ENCODE measurements around the gene BRPF1.

Gene BRPF1

GRCh38 chr3:9732740-9733115 is 1.2 kb downstream of the BRPF1 start:
- no peak for DNase-seq

GRCh38 chr3:9736831-9737230 is 5.3 kb downstream of the BRPF1 start:
- no peak for DNase-seq

- DNase-seq, result no peak
Observed at GRCh38 chr3:9739181-9739580, 7.6 kb downstream of the BRPF1 start.

- no peak for DNase-seq
Observed at GRCh38 chr3:9742560-9742959, 11.0 kb downstream of the BRPF1 start.

- DNase-seq, result no peak
Observed at GRCh38 chr3:9743548-9743947, 12.0 kb downstream of the BRPF1 start.

GRCh38 chr3:9744162-9744561 is 12.6 kb downstream of the BRPF1 start:
- no peak for DNase-seq

GRCh38 chr3:9745521-9745920 is 14.0 kb downstream of the BRPF1 start:
- DNase-seq, result no peak

GRCh38 chr3:9746330-9746729 is 14.8 kb downstream of the BRPF1 start:
- DNase-seq, result no peak

- DNase-seq, result no peak
Observed at GRCh38 chr3:9747267-9747666, 15.7 kb downstream of the BRPF1 start.

GRCh38 chr3:9748031-9748430 is 16.5 kb downstream of the BRPF1 start:
- no peak for DNase-seq

- DNase-seq, result no peak
Observed at GRCh38 chr3:9749296-9749644, 17.7 kb downstream of the BRPF1 start.

- peak; percentile 97 for DNase-seq
Observed at GRCh38 chr3:9749645-9750555, 18.4 kb downstream of the BRPF1 start, which contains the start of gene OGG1. Gene OGG1, plus strand, starts transcription at chr3:9749952. Its CDS starts 335 bp downstream, at chr3:9750287.

- peak; percentile 29 for DNase-seq
Observed at GRCh38 chr3:9750556-9751411, 19.2 kb downstream of the BRPF1 start.

- no peak for DNase-seq
Observed at GRCh38 chr3:9754678-9755077, 23.1 kb downstream of the BRPF1 start.

GRCh38 chr3:9757427-9757826 is 25.9 kb downstream of the BRPF1 start:
- no peak for DNase-seq

GRCh38 chr3:9760779-9761505 is 29.4 kb downstream of the BRPF1 start:
- DNase-seq, result no peak

GRCh38 chr3:9761919-9762318 is 30.4 kb downstream of the BRPF1 start:
- no peak for DNase-seq

GRCh38 chr3:9762871-9763270 is 31.3 kb downstream of the BRPF1 start:
- no peak for DNase-seq

- DNase-seq, result no peak
Observed at GRCh38 chr3:9765865-9766264, 34.3 kb downstream of the BRPF1 start.

GRCh38 chr3:9767418-9767817 is 35.9 kb downstream of the BRPF1 start:
- DNase-seq, result no peak

- DNase-seq, result no peak
Observed at GRCh38 chr3:9768141-9768775, 36.7 kb downstream of the BRPF1 start.

- DNase-seq, result no peak
Observed at GRCh38 chr3:9769012-9769411, 37.5 kb downstream of the BRPF1 start.
